Measurements from ENCODE around the gene ENDOV. TPM values are rescaled to one million over a fixed set of nuclear protein-coding genes. Genes with fewer than 3 reads are reported as not detected.

ENDOV gene
- total RNA-seq, 1 experiment from 2014 or later: 45.6 TPM

GRCh38 chr17:80402959-80403358 is 12.0 kb upstream of the ENDOV start:
- no peaks in the 10 kb centered on the region for H3K9me3 ChIP-seq (ENCODE audit: control insufficient read depth in 1 of 2, insufficient read depth in 1 of 2, low read depth in 1 of 2, low read length in 2 of 2)
- H2AFZ ChIP-seq (ENCODE audit: low read depth, low read length, poor library complexity, severe bottlenecking): no peak overlapping the region
- ChIA-PET POLR2A (no interaction called here), RAD21 (ENCODE audit: low non-redundant PET in 1 of 2, low total read pairs in 2 of 2, uncharacterized antibody in 2 of 2, unreplicated experiment in 2 of 2) (no interaction called here), CTCF (no interaction called here)
- H3K4me3 ChIP-seq (replicated peaks in 1 of 2; ENCODE audit: low read depth in 1 of 2, low read length in 2 of 2): no peak overlapping the region
- H3K9me2 ChIP-seq (ENCODE audit: insufficient read depth): no peaks in the 10 kb centered on the region
- H3K27me3 ChIP-seq (ENCODE audit: insufficient read depth, low read length): no peaks in the 10 kb centered on the region
- intact Hi-C loops (cut with micrococcal nuclease): no loop called here
- no peaks in the 10 kb centered on the region for H3K79me2 ChIP-seq (ENCODE audit: insufficient read depth, low read length)
- DNase-seq (ENCODE audit: low read depth, low spot score): no peak
- no peak overlapping the region for H3K9ac ChIP-seq (ENCODE audit: low read length)
- no peak for ATAC-seq
- H3K4me2 ChIP-seq (ENCODE audit: low read length): no peak overlapping the region
- TF ChIP-seq ATF3 (IDR thresholded peaks at IDR 0.05): no peak
- no peak for TF ChIP-seq SRF (IDR thresholded peaks at IDR 0.05; ENCODE audit: low read depth)
- TF ChIP-seq MAX (IDR thresholded peaks at IDR 0.05): no peak
- no peak for TF ChIP-seq FOSL1 (IDR thresholded peaks at IDR 0.05; ENCODE audit: low read depth)
- no peak for TF ChIP-seq SIN3A (IDR thresholded peaks at IDR 0.05; ENCODE audit: low read depth)
- no peak for TF ChIP-seq EZH2phosphoT487 (IDR thresholded peaks at IDR 0.05; ENCODE audit: borderline replicate concordance)
- TF ChIP-seq ZBTB33 (IDR thresholded peaks at IDR 0.05; ENCODE audit: extremely low read depth, insufficient replicate concordance, low read length): no peak
- no peak for TF ChIP-seq RAD21 (IDR thresholded peaks at IDR 0.05; ENCODE audit: low read depth)
- no peak for TF ChIP-seq CEBPB (IDR thresholded peaks at IDR 0.05; ENCODE audit: low read depth)
- no peak for TF ChIP-seq YY1 (IDR thresholded peaks at IDR 0.05; ENCODE audit: extremely low read depth, insufficient replicate concordance, low read depth, low read length)
- TF ChIP-seq ZNF274 (IDR thresholded peaks at IDR 0.05; ENCODE audit: low read depth, low read length): no peak
- no peak for TF ChIP-seq CTCF (IDR thresholded peaks at IDR 0.05 in 2 of 3, conservative IDR thresholded peaks at IDR 0.05 in 1 of 3; ENCODE audit: borderline replicate concordance in 1 of 3, insufficient read depth in 1 of 3, low read depth in 2 of 3, low read length in 2 of 3)
- no peak for TF ChIP-seq POLR2AphosphoS5 (IDR thresholded peaks at IDR 0.05; ENCODE audit: low read depth, low read length)
- TF ChIP-seq EZH2 (IDR thresholded peaks at IDR 0.05): no peak
- BruUV-seq (replicated peaks): no TSS peak
- H3K27ac ChIP-seq (ENCODE audit: low read depth, low read length): no peak overlapping the region
- no peaks in the 10 kb centered on the region for H4K20me1 ChIP-seq (ENCODE audit: insufficient read depth)
- H3K4me1 ChIP-seq (ENCODE audit: control insufficient read depth in 1 of 2, insufficient read depth in 2 of 2, low read length in 2 of 2): no peaks in the 10 kb centered on the region
- no peaks in the 10 kb centered on the region for H3K36me3 ChIP-seq (ENCODE audit: control insufficient read depth in 1 of 2, insufficient read depth in 2 of 2, low read length in 2 of 2)

Data from HCT116 (cell line).